HG02798 (cell line): ENCODE results near the gene CCDC154.

Source experiments
- ATAC-seq: cut with Tn5 transposase; IDR thresholded peaks from one replicate; pipeline ENCODE4 v1.9.1; 2021; ENCODE audit warnings: mild to moderate bottlenecking; ENCODE audit not compliant: unreplicated experiment, poor library complexity

The CCDC154 gene

DNA sequence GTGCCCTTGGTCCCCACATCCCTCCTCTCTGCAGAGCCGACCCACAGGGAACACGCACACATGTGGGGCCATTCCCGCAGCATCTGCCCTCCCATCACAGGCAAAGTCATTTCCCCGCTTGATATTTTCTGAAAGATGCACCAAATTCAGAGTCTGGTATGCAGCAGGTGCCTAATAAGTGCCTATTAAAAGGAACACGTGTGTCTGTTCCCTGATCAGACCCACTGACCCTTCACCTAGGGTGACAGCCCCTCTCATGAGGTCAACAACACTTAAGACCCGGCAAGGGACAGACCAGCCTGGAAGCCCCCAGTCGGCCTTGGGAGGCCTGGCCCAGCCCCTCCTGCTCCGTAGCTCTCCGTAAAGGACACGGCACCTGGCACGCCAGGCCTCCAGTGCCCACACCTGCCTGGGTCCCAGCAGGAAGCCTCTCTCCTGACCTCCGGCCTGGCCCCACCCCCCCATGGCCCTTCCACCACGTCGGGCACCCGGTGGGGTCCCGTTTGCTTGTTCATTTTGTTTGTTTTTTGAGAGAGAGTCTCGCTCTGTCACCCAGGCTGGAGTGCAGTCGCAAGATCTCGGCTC lies 49.9 kb downstream of the CCDC154 start:
- ATAC-seq = no peak

DNA sequence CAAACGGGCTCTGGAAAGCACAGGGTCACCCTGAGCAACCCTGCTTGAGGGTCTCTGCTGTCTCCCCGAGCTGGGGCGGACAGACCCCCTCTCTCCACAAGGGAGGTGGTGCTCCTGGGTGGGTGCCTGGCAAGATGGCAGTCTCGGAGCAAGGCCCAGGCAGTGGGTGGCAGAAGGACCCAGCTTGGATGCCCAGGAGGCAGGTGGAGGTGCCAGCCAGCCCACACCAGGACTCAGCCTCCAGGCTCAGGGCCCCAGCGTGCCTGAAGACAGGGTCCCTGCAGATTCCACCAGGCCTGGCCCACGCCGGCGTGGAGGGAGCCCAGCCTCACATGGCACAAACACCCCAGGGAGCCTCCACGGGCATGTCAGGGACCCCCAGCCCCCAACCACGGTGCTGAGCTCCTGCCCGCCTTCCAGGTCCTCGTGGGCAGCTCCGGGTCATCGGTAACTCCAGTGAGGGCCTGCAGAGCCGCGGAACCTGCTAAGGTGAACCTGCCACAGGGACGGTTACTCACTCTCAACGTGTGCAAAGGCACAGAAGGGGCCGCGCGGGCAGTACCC lies 50.7 kb downstream of the CCDC154 start:
- no peak for ATAC-seq

- no peak for ATAC-seq
Measured at GRCh38 chr16:1392826-1393225, 51.5 kb downstream of the CCDC154 start.

- no peak for ATAC-seq
Measured at GRCh38 chr16:1390239-1390779, 54.0 kb downstream of the CCDC154 start.

- ATAC-seq = no peak
Measured at GRCh38 chr16:1389762-1390161, 54.6 kb downstream of the CCDC154 start.

DNA sequence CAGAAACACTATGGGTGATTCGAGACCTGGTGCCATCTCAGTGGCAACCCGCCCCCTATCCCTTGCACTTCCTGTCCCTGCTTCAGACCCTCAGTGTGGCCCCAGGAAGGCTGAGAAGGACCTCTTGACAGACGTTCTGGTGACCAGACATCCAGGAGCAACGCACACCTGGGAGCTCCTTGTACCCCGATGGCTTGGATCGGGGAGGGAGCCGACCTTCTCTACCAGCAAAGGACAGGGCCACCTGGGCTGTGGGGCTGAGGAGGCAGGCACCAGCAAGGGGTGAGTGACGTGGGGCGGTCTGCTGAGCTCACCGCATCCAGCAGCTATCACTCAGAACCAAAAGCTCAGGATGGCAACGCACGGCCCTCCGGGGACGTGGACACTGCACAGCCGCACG lies 57.0 kb downstream of the CCDC154 start:
- no peak for ATAC-seq

GRCh38 chr16:1385232-1385631 lies 59.1 kb downstream of the CCDC154 start:
- no peak for ATAC-seq
